HEK293 (cell line): ENCODE measurements around the gene PIK3R6.
"Not testable (repeated sequence)": the region's sequence is repeated elsewhere in the genome, so short reads cannot be mapped to it uniquely, and the experiment has no call there.

Source experiments
- CTCF ChIA-PET: fragments of 350-600 bp; formaldehyde crosslinking; extraction: SDS; loops from one replicate; lab custom pipeline; 2021; ENCODE audit warnings: antibody characterized with exemption; lab: Yijun Ruan, JAX
- POLR2A ChIA-PET: fragments of 300-600 bp; formaldehyde crosslinking; extraction: SDS; loops from one replicate; lab custom pipeline; 2020; ENCODE audit warnings: antibody characterized with exemption, inconsistent platforms; lab: Yijun Ruan, JAX
- H3K27ac ChIP-seq: fragments of 200-500 bp; sonication (Bioruptor generic); 2 replicates; pipeline ENCODE4 v1.5.1; 2014; ENCODE audit warnings: low read depth, low read length, control low read depth, inconsistent platforms; ENCODE audit errors: extremely low read depth
- H3K36me3 ChIP-seq, 2 experiments: fragments of 200-500 bp in 1 of 2; sonication (Bioruptor generic) in 1 of 2; 1 replicate in 1 of 2; 2 replicates in 1 of 2; pipeline ENCODE4 v1.5.1; 2014 to 2017; ENCODE audit warnings: inconsistent platforms in 2 of 2, low read length in 2 of 2; ENCODE audit not compliant: control insufficient read depth in 2 of 2, insufficient read depth in 1 of 2
- H3K4me1 ChIP-seq: fragments of 200-500 bp; sonication (Bioruptor generic); 2 replicates; pipeline ENCODE4 v1.5.1; 2014; ENCODE audit warnings: mild to moderate bottlenecking, low read length, inconsistent platforms; ENCODE audit not compliant: control insufficient read depth, insufficient read depth
- H3K4me3 ChIP-seq: 2 replicates; pipeline ENCODE4 v1.5.1; 2011; ENCODE audit warnings: low read depth, mild to moderate bottlenecking, control low read depth, low read length, moderate library complexity
- H3K9me3 ChIP-seq: fragments of 200-500 bp; sonication (Bioruptor generic); 2 replicates; pipeline ENCODE4 v1.5.1; 2014; ENCODE audit warnings: low read depth, low read length, inconsistent platforms; ENCODE audit not compliant: control insufficient read depth, insufficient read depth
- BCL11B ChIP-seq: fragments of 450-650 bp; formaldehyde crosslinking; IDR thresholded peaks from 2 replicates; pipeline ENCODE4 v1.5.1; 2016; ENCODE audit warnings: low read depth, missing biosample characterization, missing genetic modification characterization
- ELK4 ChIP-seq: IDR thresholded peaks from 2 replicates; pipeline ENCODE4 v1.6.1; 2011; ENCODE audit warnings: mild to moderate bottlenecking, low read depth, low read length, borderline replicate concordance
- HOXA7 ChIP-seq: sonication (generic); formaldehyde crosslinking; IDR thresholded peaks from 2 replicates; pipeline ENCODE4 v1.8.1; 2022; ENCODE audit warnings: missing genetic modification reagents, borderline replicate concordance
- HOXC10 ChIP-seq: sonication (generic); formaldehyde crosslinking; IDR thresholded peaks from 2 replicates; pipeline ENCODE4 v1.8.1; 2023; ENCODE audit warnings: mild to moderate bottlenecking, missing genetic modification reagents
- REPIN1 ChIP-seq: fragments of 450-650 bp; formaldehyde crosslinking; IDR thresholded peaks from 2 replicates; pipeline ENCODE4 v1.5.1; 2017; ENCODE audit warnings: missing biosample characterization, missing genetic modification characterization, low read depth
- SALL2 ChIP-seq: fragments of 450-650 bp; formaldehyde crosslinking; IDR thresholded peaks from 2 replicates; pipeline ENCODE4 v1.5.0; 2017; ENCODE audit warnings: missing biosample characterization, mild to moderate bottlenecking, missing genetic modification characterization, borderline replicate concordance
- SCRT1 ChIP-seq: fragments of 450-650 bp; formaldehyde crosslinking; IDR thresholded peaks from 2 replicates; pipeline ENCODE4 v1.5.1; 2016; ENCODE audit warnings: missing biosample characterization, missing genetic modification characterization, borderline replicate concordance
- YY1 ChIP-seq: fragments of 450-650 bp; formaldehyde crosslinking; IDR thresholded peaks from 2 replicates; pipeline ENCODE4 v1.5.1; 2018; ENCODE audit warnings: missing biosample characterization, missing genetic modification characterization
- ZFHX2 ChIP-seq: fragments of 450-650 bp; formaldehyde crosslinking; conservative IDR thresholded peaks from 2 replicates; pipeline ENCODE4 v1.5.1; 2016; ENCODE audit warnings: missing biosample characterization, missing genetic modification characterization
- ZNF174 ChIP-seq: fragments of 450-650 bp; formaldehyde crosslinking; IDR thresholded peaks from 2 replicates; pipeline ENCODE4 v1.5.0; 2017; ENCODE audit warnings: missing biosample characterization, mild to moderate bottlenecking, missing genetic modification characterization
- ZNF2 ChIP-seq: fragments of 450-650 bp; formaldehyde crosslinking; IDR thresholded peaks from 2 replicates; pipeline ENCODE4 v1.5.1; 2016; ENCODE audit warnings: missing biosample characterization, missing genetic modification characterization
- ZNF274 ChIP-seq, 2 experiments: fragments of 200-500 bp in 1 of 2; fragments of 450-650 bp in 1 of 2; sonication (Bioruptor generic) in 1 of 2; formaldehyde crosslinking in 1 of 2; IDR thresholded peaks; 2 replicates each; pipeline versions ENCODE4 v1.5.1 to v1.6.1; 2014 to 2016; ENCODE audit warnings: borderline replicate concordance in 1 of 2, inconsistent platforms in 1 of 2, low read length in 1 of 2, missing biosample characterization in 1 of 2, missing genetic modification characterization in 1 of 2
- ZNF394 ChIP-seq: fragments of 450-650 bp; formaldehyde crosslinking; IDR thresholded peaks from 2 replicates; pipeline ENCODE4 v1.5.1; 2016; ENCODE audit warnings: missing biosample characterization, missing genetic modification characterization, mild to moderate bottlenecking, moderate library complexity, borderline replicate concordance
- ZNF449 ChIP-seq: fragments of 450-650 bp; formaldehyde crosslinking; IDR thresholded peaks from 2 replicates; pipeline ENCODE4 v1.5.1; 2017; ENCODE audit warnings: missing biosample characterization, mild to moderate bottlenecking, missing genetic modification characterization, moderate library complexity
- ZNF529 ChIP-seq: fragments of 450-650 bp; formaldehyde crosslinking; IDR thresholded peaks from 2 replicates; pipeline ENCODE4 v1.5.1; 2017; ENCODE audit warnings: missing genetic modification characterization, missing biosample characterization; ENCODE audit not compliant: insufficient replicate concordance
- ZNF544 ChIP-seq: fragments of 450-650 bp; formaldehyde crosslinking; IDR thresholded peaks from 2 replicates; pipeline ENCODE4 v1.5.0; 2017; ENCODE audit warnings: missing biosample characterization, missing genetic modification characterization
- ZNF561 ChIP-seq: fragments of 450-650 bp; IDR thresholded peaks from 2 replicates; pipeline ENCODE4 v1.5.1; 2018; ENCODE audit warnings: missing biosample characterization, missing genetic modification characterization, borderline replicate concordance
- ZNF585B ChIP-seq: fragments of 450-650 bp; formaldehyde crosslinking; IDR thresholded peaks from 2 replicates; pipeline ENCODE4 v1.5.1; 2016; ENCODE audit warnings: missing biosample characterization, missing genetic modification characterization
- ZNF629 ChIP-seq: fragments of 450-650 bp; formaldehyde crosslinking; IDR thresholded peaks from 2 replicates; pipeline ENCODE4 v1.5.1; 2017; ENCODE audit warnings: missing biosample characterization, missing genetic modification characterization
- ZNF777 ChIP-seq: fragments of 450-650 bp; formaldehyde crosslinking; IDR thresholded peaks from 2 replicates; pipeline ENCODE4 v1.5.1; 2017; ENCODE audit warnings: missing biosample characterization, missing genetic modification characterization, borderline replicate concordance
- ZXDB ChIP-seq: fragments of 450-650 bp; formaldehyde crosslinking; IDR thresholded peaks from 2 replicates; pipeline ENCODE4 v1.5.1; 2016; ENCODE audit warnings: missing biosample characterization, missing genetic modification characterization

Gene PIK3R6

GRCh38 chr17:8818047-8818446 is 49.4 kb downstream of the PIK3R6 start:
- CTCF ChIA-PET, result interaction anchor here (1.0 kb wide), 1 partner anchor 77 kb away, joined by 3 read pairs; no protein-coding TSS in a partner anchor
- H3K36me3 ChIP-seq, result no peaks in the 10 kb centered on the region
- no peaks in the 10 kb centered on the region for H3K9me3 ChIP-seq
- no peak for TF ChIP-seq ZNF449 (tag by site-specific recombination)
- POLR2A ChIA-PET, result no interaction called here
- H3K4me1 ChIP-seq, result no peaks in the 10 kb centered on the region
- no peak overlapping the region for H3K27ac ChIP-seq
- no peak overlapping the region for H3K4me3 ChIP-seq

GRCh38 chr17:8806926-8807550 is 60.4 kb downstream of the PIK3R6 start:
- TF ChIP-seq REPIN1 (tag by site-specific recombination), result no peak
- TF ChIP-seq ZNF174, result no peak
- TF ChIP-seq ZNF274 (IDR thresholded peaks at IDR 0.05; ENCODE audit: low read length), result no peak
- TF ChIP-seq ZNF274 (tag by site-specific recombination; IDR thresholded peaks at IDR 0.05; ENCODE audit: borderline replicate concordance), result no peak
- no peak for TF ChIP-seq SALL2 (tag by site-specific recombination)
- TF ChIP-seq ZNF585B (tag by site-specific recombination), result no peak
- TF ChIP-seq ELK4, result no peak
- no peak for TF ChIP-seq HOXC10 (CRISPR knock-in tag)
- no peak for TF ChIP-seq ZNF394
- no peak for TF ChIP-seq ZFHX2 (tag by site-specific recombination)
- TF ChIP-seq ZNF529 (tag by site-specific recombination), result no peak
- TF ChIP-seq BCL11B (tag by site-specific recombination), result no peak
- TF ChIP-seq ZXDB (tag by site-specific recombination), result no peak
- no peak for TF ChIP-seq HOXA7 (CRISPR knock-in tag)
- no peak for TF ChIP-seq ZNF2 (tag by site-specific recombination)
- ChIA-PET CTCF (interaction anchor here (0.5 to 1.6 kb wide), 5 partner anchors 17 to 245 kb away, joined by 3 to 4 read pairs (median 4); no protein-coding TSS in a partner anchor), POLR2A (interaction anchor here (0.8 kb wide), 1 partner anchor 11 kb away, joined by 4 read pairs; no protein-coding TSS in a partner anchor)
- Histone ChIP-seq H3K36me3 (no peaks in the 10 kb centered on the region), H3K27ac (no peak overlapping the region), H3K4me1 (no peaks in the 10 kb centered on the region), H3K9me3 (no peaks in the 10 kb centered on the region), H3K4me3 (no peak overlapping the region)

- Histone ChIP-seq H3K4me1 (no peaks in the 10 kb centered on the region), H3K9me3 (no peaks in the 10 kb centered on the region), H3K36me3 (no peaks in the 10 kb centered on the region), H3K27ac (no peak overlapping the region), H3K4me3 (no peak overlapping the region)
- POLR2A ChIA-PET, result interaction anchor here (0.8 kb wide), 1 partner anchor 11 kb away, joined by 4 read pairs; no protein-coding TSS in a partner anchor
- TF ChIP-seq ZNF561 (tag by site-specific recombination) (no peak), ZNF777 (no peak), SCRT1 (no peak), ZNF629 (no peak), ZNF544 (no peak), YY1 (tag by site-specific recombination) (no peak)
- CTCF ChIA-PET, result interaction anchor here (0.5 to 1.6 kb wide), 7 partner anchors 18 to 1050 kb away, joined by 3 to 6 read pairs (median 4); no protein-coding TSS in a partner anchor
Measured at GRCh38 chr17:8806253-8806925, 61.1 kb downstream of the PIK3R6 start.

GRCh38 chr17:8805396-8805795 is 62.1 kb downstream of the PIK3R6 start:
- H3K4me3 ChIP-seq, H3K27ac ChIP-seq, H3K9me3 ChIP-seq, H3K4me1 ChIP-seq, POLR2A ChIA-PET, H3K36me3 ChIP-seq: not testable (repeated sequence)
- CTCF ChIA-PET, result interaction anchor here (0.6 to 2.2 kb wide), 5 partner anchors 20 to 1051 kb away, joined by 4 to 11 read pairs (median 6); no protein-coding TSS in a partner anchor
